Measurements from ENCODE around the gene KRT14.
"Not testable (repeated sequence)": the region's sequence is repeated elsewhere in the genome, so short reads cannot be mapped to it uniquely, and the experiment has no call there.

The KRT14 gene

DNA sequence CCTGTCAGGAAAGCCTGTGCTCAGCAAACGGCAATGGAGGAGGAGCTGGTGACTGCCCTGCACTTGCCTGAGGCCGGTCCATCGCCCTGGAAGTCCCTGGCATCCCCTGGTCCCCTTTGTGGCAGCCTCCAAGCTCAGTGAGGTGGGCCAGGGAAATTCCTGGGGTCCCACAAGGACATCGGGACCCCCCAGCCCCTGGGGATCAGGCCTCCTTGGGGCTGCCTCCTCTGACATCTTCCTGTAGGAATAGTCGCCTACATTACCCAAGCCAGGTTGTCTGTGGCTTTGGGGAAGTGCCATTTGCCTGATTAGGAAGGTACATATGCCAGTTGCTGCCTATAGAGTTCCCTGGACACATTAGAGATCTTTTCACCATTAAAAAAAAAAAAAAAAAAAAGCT, 7.7 kb downstream of the KRT14 start:
- H3K4me3 ChIP-seq (ENCODE audit: low read length): no peak overlapping the region
- H3K27me3 ChIP-seq (ENCODE audit: control insufficient read depth, insufficient read depth, low read length): peaks cover 3% of the 10 kb centered on the region
- no peaks in the 10 kb centered on the region for H3K36me3 ChIP-seq (ENCODE audit: control insufficient read depth, insufficient read depth, low read length)
- peaks cover 10% of the 10 kb centered on the region for H3K4me1 ChIP-seq (ENCODE audit: control insufficient read depth, insufficient read depth, low read length)
- no peak overlapping the region for H3K9ac ChIP-seq (ENCODE audit: low read length)
- no peaks in the 10 kb centered on the region for H3K9me3 ChIP-seq (ENCODE audit: control insufficient read depth, low read length)

DNA sequence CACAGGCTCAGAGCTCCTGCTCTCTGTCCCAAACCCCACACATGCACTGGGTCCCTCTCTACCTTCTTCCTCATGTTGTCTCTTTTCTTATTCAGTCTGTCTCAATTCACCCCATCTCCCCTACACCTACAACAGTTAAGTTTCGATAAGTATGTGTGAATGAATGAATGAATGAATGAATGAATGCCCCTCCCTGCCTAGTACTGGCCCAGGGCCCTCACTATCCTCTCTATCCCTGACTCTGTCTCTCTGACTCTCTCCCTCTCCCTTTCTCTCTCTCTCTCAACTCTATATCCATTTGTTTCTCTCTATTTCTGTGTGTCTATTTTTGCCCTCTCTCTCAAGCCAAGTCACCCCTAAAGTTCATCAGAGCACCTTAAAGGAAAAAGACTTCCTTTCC, 8.2 kb downstream of the KRT14 start:
- no peaks in the 10 kb centered on the region for H3K36me3 ChIP-seq (ENCODE audit: control insufficient read depth, insufficient read depth, low read length)
- peaks cover 4% of the 10 kb centered on the region for H3K27me3 ChIP-seq (ENCODE audit: control insufficient read depth, insufficient read depth, low read length)
- H3K4me1 ChIP-seq (ENCODE audit: control insufficient read depth, insufficient read depth, low read length): peaks cover 10% of the 10 kb centered on the region
- no peaks in the 10 kb centered on the region for H3K9me3 ChIP-seq (ENCODE audit: control insufficient read depth, low read length)
- H3K4me3 ChIP-seq (ENCODE audit: low read length): no peak overlapping the region
- no peak overlapping the region for H3K9ac ChIP-seq (ENCODE audit: low read length)

GRCh38 chr17:41576740-41577139, 10.0 kb downstream of the KRT14 start:
- not testable (repeated sequence) for H3K27me3 ChIP-seq (ENCODE audit: control insufficient read depth, insufficient read depth, low read length)

DNA sequence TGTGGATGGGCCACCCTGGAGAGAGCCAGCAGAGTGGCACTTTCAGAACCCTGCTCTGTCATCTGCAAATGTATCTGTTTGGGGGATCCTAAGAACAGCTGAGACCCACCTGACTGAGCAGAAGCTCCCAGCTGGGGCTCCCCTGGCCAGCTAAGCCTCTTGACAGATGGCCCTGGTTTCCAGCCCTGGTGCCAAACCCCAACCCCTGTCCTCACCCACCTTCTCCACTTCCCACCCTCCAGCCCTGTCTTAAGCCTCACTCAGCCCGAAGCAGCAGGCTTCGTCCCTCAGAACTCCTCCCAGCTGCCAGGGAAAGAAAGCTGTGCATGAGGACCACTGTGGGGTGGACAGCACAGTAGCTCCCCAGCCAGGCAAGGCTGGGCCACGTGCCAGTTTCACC, 11.4 kb downstream of the KRT14 start:
- Histone ChIP-seq H3K4me3 (ENCODE audit: low read length) (no peak overlapping the region), H3K27me3 (ENCODE audit: control insufficient read depth, insufficient read depth, low read length) (peaks cover 9% of the 10 kb centered on the region), H3K9ac (ENCODE audit: low read length) (no peak overlapping the region), H3K4me1 (ENCODE audit: control insufficient read depth, insufficient read depth, low read length) (peaks cover 10% of the 10 kb centered on the region), H3K36me3 (ENCODE audit: control insufficient read depth, insufficient read depth, low read length) (no peaks in the 10 kb centered on the region), H3K9me3 (ENCODE audit: control insufficient read depth, low read length) (no peaks in the 10 kb centered on the region)

More at GRCh38 chr17:41576740-41577139, 10.0 kb downstream of the KRT14 start:
- not testable (repeated sequence) for H3K9ac ChIP-seq (ENCODE audit: low read length); H3K4me3 ChIP-seq (ENCODE audit: low read length); H3K36me3 ChIP-seq (ENCODE audit: control insufficient read depth, insufficient read depth, low read length); H3K9me3 ChIP-seq (ENCODE audit: control insufficient read depth, low read length)
- peaks cover 10% of the 10 kb centered on the region for H3K4me1 ChIP-seq (ENCODE audit: control insufficient read depth, insufficient read depth, low read length)

GRCh38 chr17:41571561-41572434, 14.9 kb downstream of the KRT14 start, which contains the start of gene KRT9:
Gene KRT9 (minus strand): TSS chr17:41572059. CDS start chr17:41571992, 67 bp downstream.
- no peaks in the 10 kb centered on the region for H3K9me3 ChIP-seq (ENCODE audit: control insufficient read depth, low read length)
- no peak within 1 kb of the TSS for H3K9ac ChIP-seq (ENCODE audit: low read length)
- H3K27me3 ChIP-seq (ENCODE audit: control insufficient read depth, insufficient read depth, low read length): peaks cover 9% of the 10 kb centered on the region
- no peak within 1 kb of the TSS for H3K4me3 ChIP-seq (ENCODE audit: low read length)
- H3K36me3 ChIP-seq (ENCODE audit: control insufficient read depth, insufficient read depth, low read length): no peaks in the 10 kb centered on the region
- no peaks in the 10 kb centered on the region for H3K4me1 ChIP-seq (ENCODE audit: control insufficient read depth, insufficient read depth, low read length)

DNA sequence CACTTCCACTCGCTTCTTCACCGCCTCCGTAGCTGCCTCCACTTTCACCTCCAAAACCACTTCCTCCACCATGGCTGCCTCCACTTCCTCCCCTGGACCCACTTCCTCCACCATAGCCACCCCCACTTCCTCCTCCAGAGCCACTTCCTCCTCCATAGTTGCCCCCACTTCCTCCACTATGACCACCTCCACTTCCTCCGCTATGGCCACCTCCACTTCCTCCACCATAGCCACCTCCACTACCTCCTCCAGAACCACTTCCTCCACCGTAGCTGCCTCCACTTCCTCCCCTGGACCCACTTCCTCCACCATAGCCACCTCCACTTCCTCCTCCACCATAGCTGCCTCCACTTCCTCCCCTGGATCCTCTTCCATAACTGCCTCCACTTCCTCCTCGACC, 19.4 kb downstream of the KRT14 start:
- no peak overlapping the region for H3K4me3 ChIP-seq (ENCODE audit: low read length)
- no peak overlapping the region for H3K9ac ChIP-seq (ENCODE audit: low read length)
- no peaks in the 10 kb centered on the region for H3K4me1 ChIP-seq (ENCODE audit: control insufficient read depth, insufficient read depth, low read length)
- no peaks in the 10 kb centered on the region for H3K9me3 ChIP-seq (ENCODE audit: control insufficient read depth, low read length)
- no peaks in the 10 kb centered on the region for H3K36me3 ChIP-seq (ENCODE audit: control insufficient read depth, insufficient read depth, low read length)
- H3K27me3 ChIP-seq (ENCODE audit: control insufficient read depth, insufficient read depth, low read length): peaks cover 15% of the 10 kb centered on the region

DNA sequence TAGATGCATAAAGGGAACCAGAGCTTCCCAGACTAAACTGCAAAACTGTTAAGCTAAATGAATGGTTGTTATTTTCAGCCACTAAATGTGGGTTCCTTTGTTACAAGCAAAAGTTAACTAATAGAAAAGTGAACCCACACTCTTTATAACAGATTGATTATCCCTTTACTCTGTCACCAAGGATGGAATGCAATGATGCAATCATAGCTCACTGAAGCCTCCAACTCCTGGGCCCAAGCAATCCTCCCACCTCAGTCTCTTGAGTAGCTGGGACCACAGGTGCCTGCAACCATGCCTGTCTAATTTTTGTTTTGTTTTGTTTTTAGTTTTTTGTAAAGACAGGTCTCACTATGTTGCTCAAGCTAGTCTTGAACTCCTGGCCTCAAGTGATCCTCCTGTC, 21.4 kb downstream of the KRT14 start:
- H3K9ac ChIP-seq (ENCODE audit: low read length): no peak overlapping the region
- H3K9me3 ChIP-seq (ENCODE audit: control insufficient read depth, low read length): no peaks in the 10 kb centered on the region
- no peaks in the 10 kb centered on the region for H3K36me3 ChIP-seq (ENCODE audit: control insufficient read depth, insufficient read depth, low read length)
- peaks cover 18% of the 10 kb centered on the region for H3K27me3 ChIP-seq (ENCODE audit: control insufficient read depth, insufficient read depth, low read length)
- no peaks in the 10 kb centered on the region for H3K4me1 ChIP-seq (ENCODE audit: control insufficient read depth, insufficient read depth, low read length)
- H3K4me3 ChIP-seq (ENCODE audit: low read length): no peak overlapping the region

DNA sequence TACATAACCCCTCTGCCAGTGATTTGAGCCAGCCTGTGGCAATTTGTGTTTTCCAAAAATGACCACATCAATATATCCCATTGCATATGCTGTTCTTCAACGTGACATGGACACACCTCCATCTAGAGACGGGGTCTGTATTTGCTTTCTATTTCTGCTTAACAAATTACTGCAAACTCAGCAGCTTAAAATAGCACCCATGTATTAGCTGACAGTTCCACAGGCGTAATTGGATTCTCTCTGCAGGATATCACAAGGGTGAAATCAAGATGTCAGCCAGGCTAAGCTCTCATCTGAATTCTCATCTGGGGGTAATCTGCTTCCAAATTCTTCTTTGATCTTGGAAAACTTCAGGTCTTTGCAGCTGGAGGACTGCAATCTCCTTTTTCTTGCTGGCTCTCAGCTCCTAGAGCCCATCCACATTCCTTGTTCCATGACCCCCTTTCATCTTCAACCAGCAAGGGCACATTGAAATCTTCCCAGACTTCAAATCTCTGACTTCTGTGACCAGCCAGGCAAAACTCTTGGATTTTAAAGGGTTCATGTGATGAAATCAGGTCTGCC, 23.0 kb downstream of the KRT14 start:
- Histone ChIP-seq H3K36me3 (ENCODE audit: control insufficient read depth, insufficient read depth, low read length) (no peaks in the 10 kb centered on the region), H3K27me3 (ENCODE audit: control insufficient read depth, insufficient read depth, low read length) (peaks cover 21% of the 10 kb centered on the region), H3K4me3 (ENCODE audit: low read length) (no peak overlapping the region), H3K9ac (ENCODE audit: low read length) (no peak overlapping the region), H3K9me3 (ENCODE audit: control insufficient read depth, low read length) (no peaks in the 10 kb centered on the region), H3K4me1 (ENCODE audit: control insufficient read depth, insufficient read depth, low read length) (no peaks in the 10 kb centered on the region)

GRCh38 chr17:41561554-41561953, 25.1 kb downstream of the KRT14 start:
- Histone ChIP-seq H3K9me3 (ENCODE audit: control insufficient read depth, low read length) (no peaks in the 10 kb centered on the region), H3K36me3 (ENCODE audit: control insufficient read depth, insufficient read depth, low read length) (no peaks in the 10 kb centered on the region), H3K9ac (ENCODE audit: low read length) (no peak overlapping the region), H3K4me1 (ENCODE audit: control insufficient read depth, insufficient read depth, low read length) (no peaks in the 10 kb centered on the region), H3K4me3 (ENCODE audit: low read length) (no peak overlapping the region), H3K27me3 (ENCODE audit: control insufficient read depth, insufficient read depth, low read length) (peaks cover 21% of the 10 kb centered on the region)

GRCh38 chr17:41559548-41559947, 27.1 kb downstream of the KRT14 start:
- no peak overlapping the region for H3K4me3 ChIP-seq (ENCODE audit: low read length)

DNA sequence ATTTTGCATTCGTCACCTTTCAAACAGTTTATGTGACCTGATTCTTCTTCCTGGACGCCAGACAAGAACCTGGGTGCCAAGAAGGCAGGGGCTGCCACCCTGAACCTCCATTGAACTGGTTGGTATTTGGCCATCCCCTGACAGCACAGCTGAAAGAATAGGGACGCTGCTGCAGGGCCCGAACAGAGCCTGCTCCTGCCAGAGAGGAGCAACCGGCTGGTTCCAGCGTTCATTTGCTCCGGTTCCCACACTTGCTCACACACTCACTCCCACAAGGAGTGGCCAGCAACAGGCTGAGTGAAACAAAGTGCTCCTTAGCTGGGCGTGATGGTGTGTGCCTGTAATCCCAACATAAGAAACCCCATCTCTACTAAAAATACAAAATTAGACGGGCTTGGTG, 29.8 kb downstream of the KRT14 start:
- H3K9ac ChIP-seq (ENCODE audit: low read length): no peak overlapping the region
- H3K4me1 ChIP-seq (ENCODE audit: control insufficient read depth, insufficient read depth, low read length): no peaks in the 10 kb centered on the region
- no peaks in the 10 kb centered on the region for H3K9me3 ChIP-seq (ENCODE audit: control insufficient read depth, low read length)
- H3K27me3 ChIP-seq (ENCODE audit: control insufficient read depth, insufficient read depth, low read length): peaks cover 6% of the 10 kb centered on the region
- no peak overlapping the region for H3K4me3 ChIP-seq (ENCODE audit: low read length)
- no peaks in the 10 kb centered on the region for H3K36me3 ChIP-seq (ENCODE audit: control insufficient read depth, insufficient read depth, low read length)

More at GRCh38 chr17:41559548-41559947, 27.1 kb downstream of the KRT14 start:
- Histone ChIP-seq H3K36me3 (ENCODE audit: control insufficient read depth, insufficient read depth, low read length) (no peaks in the 10 kb centered on the region), H3K4me1 (ENCODE audit: control insufficient read depth, insufficient read depth, low read length) (no peaks in the 10 kb centered on the region), H3K27me3 (ENCODE audit: control insufficient read depth, insufficient read depth, low read length) (peaks cover 16% of the 10 kb centered on the region), H3K9me3 (ENCODE audit: control insufficient read depth, low read length) (no peaks in the 10 kb centered on the region), H3K9ac (ENCODE audit: low read length) (no peak overlapping the region)

DNA sequence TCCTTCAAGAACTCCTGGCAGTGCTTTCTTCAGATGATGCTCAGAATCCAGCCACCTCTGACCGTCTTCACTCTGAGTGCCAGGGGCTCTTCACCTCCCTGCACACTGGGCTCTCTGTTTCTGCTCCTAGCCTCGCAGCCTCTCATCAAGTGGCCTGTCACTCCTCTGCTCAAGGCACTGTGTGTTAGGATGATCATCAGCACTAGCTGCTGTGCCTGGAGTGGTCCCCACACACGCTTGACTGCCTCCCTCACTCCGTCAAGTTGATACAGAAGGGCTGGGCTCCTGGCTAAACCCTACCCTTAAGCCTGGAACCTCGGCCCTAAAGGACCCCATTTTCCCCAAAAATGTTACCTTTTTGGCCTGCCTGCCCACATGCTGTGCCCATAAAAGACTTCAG, 30.4 kb downstream of the KRT14 start:
- peaks cover 6% of the 10 kb centered on the region for H3K27me3 ChIP-seq (ENCODE audit: control insufficient read depth, insufficient read depth, low read length)
- H3K36me3 ChIP-seq (ENCODE audit: control insufficient read depth, insufficient read depth, low read length): no peaks in the 10 kb centered on the region
- H3K4me1 ChIP-seq (ENCODE audit: control insufficient read depth, insufficient read depth, low read length): no peaks in the 10 kb centered on the region
- H3K9ac ChIP-seq (ENCODE audit: low read length): no peak overlapping the region
- H3K4me3 ChIP-seq (ENCODE audit: low read length): no peak overlapping the region
- H3K9me3 ChIP-seq (ENCODE audit: control insufficient read depth, low read length): no peaks in the 10 kb centered on the region
